ENCODE results near the gene LGR6.

GRCh38 chr1:202272103-202272845 is 78.7 kb downstream of the LGR6 start:
- TF ChIP-seq POLR2AphosphoS5 (IDR thresholded peaks at IDR 0.05; ENCODE audit: low read depth, low read length) (no peak), TAF1 (IDR thresholded peaks at IDR 0.05; ENCODE audit: borderline replicate concordance, insufficient read depth, low read length) (no peak), SIN3A (IDR thresholded peaks at IDR 0.05; ENCODE audit: borderline replicate concordance, insufficient read depth, low read length) (no peak)

Data from PFSK-1 (cell line).